Measurements from ENCODE around the gene KDM5C.
A peak's percentile ranks its signal among the peaks of the same experiment; 100 is the strongest.

KDM5C gene

DNA sequence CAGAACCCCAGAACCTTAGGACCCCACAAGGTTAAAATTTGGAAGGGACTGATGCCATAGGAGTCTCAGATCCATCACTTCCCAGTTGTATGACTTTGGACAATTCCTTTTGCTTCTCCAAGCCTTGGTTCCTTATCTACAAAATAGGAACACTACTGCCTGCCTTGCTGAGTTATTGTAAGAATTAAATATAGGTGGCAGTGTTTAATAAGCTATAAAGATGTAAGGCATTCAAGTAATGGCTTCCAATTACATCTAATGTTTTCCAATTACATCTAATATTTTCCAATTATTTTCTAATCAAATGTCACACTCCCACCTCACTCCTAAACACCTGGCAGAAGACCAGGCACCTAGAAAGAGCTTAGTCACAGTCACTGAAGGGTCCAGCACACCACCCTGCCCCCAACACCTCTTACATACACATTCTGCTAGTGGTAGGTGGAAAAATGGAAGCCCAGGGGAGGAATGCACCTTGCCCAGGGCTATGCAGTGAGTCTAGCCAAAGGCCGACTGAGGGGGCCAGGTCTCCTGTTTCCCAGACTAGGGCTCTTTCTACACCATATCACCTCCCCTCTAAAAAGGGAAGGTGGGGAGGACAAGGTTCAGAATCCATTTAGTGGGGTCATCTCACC is 24.5 kb upstream of the KDM5C start:
- DNase-seq = no peak

DNA sequence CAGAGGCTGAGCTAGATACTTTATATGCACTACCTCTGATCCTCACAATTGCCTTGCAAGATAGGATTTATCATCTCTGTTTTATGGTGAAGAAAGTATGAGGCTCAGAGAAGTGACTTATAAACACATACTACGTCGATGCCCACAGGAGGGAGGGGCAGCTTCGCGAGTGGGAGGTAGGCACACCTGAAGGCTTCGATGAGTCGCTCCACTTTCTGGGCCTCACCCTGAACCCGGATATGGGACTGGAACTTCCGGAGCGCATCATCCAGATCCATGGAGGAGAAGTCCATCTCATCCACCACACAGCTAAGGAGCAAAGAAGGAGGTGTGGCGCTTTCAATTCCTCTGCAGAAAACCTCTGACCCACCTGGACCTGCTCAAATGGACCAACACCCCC is 22.9 kb upstream of the KDM5C start:
- DNase-seq = no peak

- DNase-seq = no peak
Observed at GRCh38 chrX:53246231-53246630, 21.2 kb upstream of the KDM5C start.

GRCh38 chrX:53244610-53245009 is 19.6 kb upstream of the KDM5C start:
- no peak for DNase-seq

DNA sequence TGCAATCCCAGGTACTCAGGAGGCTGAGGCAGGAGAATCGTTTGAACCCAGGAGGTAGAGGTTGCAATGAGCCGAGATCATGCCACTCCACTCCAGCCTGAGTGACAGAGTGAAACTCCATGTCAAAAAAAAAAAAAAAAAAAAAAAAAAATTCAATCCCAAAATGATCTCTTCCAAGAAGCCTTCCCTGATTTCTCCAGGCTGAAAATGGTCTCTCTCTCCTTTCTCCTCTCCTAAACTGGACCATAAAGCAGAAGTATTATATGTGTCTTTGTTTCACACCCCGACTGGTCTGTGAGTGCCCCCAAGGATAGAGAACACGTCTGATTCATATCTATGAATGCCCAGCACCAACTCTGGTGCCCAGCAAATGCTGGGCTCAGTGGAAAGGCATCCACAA is 17.3 kb upstream of the KDM5C start:
- no peak for DNase-seq

- DNase-seq = no peak
Observed at GRCh38 chrX:53241558-53241957, 16.6 kb upstream of the KDM5C start.

- peak; percentile 60 for DNase-seq
Observed at GRCh38 chrX:53239474-53239873, 14.5 kb upstream of the KDM5C start.

DNA sequence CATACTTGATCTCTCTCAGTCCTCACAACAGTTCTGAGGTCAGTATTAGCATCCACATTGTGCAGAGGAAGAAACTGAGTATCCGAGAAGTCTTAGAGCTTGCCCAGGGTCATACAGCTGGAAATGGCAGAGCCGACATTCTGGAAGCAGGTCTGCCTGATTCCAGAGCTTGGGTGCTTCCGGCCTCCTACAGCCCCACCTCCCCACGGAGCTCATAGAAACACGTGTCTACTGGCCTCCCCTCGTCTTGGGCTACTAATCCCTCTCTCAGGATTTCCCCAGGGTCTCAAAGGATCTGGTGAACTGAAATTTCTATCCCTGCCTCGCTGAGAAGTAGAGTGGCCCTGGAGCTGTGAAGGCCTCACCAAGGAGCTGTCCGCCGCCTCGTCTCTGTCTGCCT is 12.0 kb upstream of the KDM5C start:
- no peak for DNase-seq

- no peak for DNase-seq
Observed at GRCh38 chrX:53236025-53236679, 11.1 kb upstream of the KDM5C start.

DNA sequence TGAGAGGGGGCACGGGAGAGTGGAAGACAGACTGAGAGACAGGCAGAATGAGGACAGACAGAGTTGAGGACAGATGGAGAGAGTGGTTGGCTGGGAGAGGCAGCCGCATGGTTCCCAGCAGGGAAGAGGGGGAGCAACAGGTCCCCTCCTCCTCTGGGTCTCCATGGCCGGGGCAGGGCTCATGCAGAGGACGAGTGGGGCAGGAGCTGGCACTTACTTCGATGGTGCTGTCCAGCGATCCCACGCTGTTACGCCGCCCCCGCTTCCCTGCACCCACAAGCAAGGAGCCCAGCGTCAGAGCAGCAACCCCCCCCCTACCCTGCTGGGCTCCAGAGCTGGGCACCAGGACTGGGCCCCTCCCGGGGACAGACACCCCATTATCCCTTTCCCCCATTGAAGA is 10.6 kb upstream of the KDM5C start:
- DNase-seq = no peak

DNA sequence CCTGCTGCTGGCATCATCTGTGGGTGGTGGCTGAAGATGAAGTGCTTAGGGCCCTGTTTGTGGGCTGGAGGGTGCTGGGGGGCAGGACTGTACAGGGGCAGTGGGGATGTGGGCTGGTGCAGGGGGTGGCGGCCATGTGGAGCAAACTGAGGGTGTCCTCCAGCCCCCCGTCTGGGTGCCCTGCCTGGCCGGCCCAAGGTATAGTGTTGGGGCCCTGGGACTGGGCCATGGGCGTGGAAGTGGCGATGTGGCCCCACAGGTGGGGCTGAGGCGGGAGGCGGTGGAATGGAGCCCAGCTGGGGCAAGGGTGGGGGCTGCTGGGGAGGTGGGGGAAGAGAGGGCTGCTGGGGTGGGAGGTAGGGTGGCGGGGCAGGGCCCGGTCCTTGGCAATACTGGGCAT is 9.5 kb upstream of the KDM5C start:
- DNase-seq = no peak

GRCh38 chrX:53233536-53233935 is 8.5 kb upstream of the KDM5C start:
- no peak for DNase-seq

GRCh38 chrX:53230116-53230515 is 5.1 kb upstream of the KDM5C start:
- no peak for DNase-seq

DNA sequence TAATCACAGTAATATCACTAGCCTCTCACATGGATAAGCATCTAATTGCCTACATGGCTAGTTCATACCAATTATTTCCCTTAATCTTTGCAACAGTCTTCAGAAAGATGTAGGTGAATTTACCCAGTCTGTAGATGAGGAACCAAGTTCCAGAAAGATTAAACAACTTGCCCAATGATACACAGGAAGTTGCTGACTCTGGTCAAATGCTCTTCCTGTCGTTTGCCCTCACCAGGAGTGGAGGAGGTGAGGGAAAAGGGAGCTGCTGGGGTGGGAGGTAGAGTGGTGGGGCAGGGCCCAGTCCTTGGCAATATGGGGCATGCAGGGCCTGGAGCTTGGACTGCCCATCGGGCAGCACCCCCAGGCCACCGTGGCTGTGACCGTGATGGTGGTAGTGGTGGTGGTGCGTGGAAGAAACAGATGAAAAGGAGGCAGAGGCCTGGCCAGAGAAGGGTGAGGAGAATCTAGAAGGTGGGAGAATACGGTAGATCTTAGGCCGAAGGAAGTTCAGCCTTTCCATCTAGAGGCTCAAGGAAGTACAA is 2.3 kb upstream of the KDM5C start:
- DNase-seq = no peak

- peak; percentile 65 for DNase-seq
Observed at GRCh38 chrX:53223955-53224859, 800 bp downstream of the KDM5C start.

GRCh38 chrX:53223068-53223693 is 1.8 kb downstream of the KDM5C start:
- DNase-seq = no peak

GRCh38 chrX:53211391-53211978 is 13.5 kb downstream of the KDM5C start:
- DNase-seq = no peak

GRCh38 chrX:53196678-53197077 is 28.3 kb downstream of the KDM5C start:
- no peak for DNase-seq

DNA sequence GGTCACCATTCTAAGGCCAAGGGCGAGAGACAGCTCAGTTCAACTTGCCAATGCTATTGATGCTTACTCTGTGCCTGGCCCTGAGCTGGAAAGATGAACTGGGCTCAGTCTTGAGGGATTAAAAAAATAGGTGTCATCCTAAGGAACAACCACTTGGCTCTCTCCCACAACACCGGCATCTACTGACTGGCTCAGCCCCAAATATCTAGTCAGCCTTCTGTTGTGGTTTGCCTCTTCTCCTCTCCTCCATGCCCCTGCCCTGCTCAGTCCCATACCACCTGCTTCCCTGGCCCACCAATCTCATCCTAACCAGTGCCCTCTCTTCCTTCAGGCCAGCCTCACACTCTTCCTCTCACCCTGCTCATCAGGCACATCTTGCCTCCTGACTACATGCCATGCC is 29.6 kb downstream of the KDM5C start:
- no peak for DNase-seq

- DNase-seq = no peak
Observed at GRCh38 chrX:53194308-53194707, 30.7 kb downstream of the KDM5C start.

GRCh38 chrX:53193093-53193492 is 31.9 kb downstream of the KDM5C start:
- DNase-seq = no peak

DNA sequence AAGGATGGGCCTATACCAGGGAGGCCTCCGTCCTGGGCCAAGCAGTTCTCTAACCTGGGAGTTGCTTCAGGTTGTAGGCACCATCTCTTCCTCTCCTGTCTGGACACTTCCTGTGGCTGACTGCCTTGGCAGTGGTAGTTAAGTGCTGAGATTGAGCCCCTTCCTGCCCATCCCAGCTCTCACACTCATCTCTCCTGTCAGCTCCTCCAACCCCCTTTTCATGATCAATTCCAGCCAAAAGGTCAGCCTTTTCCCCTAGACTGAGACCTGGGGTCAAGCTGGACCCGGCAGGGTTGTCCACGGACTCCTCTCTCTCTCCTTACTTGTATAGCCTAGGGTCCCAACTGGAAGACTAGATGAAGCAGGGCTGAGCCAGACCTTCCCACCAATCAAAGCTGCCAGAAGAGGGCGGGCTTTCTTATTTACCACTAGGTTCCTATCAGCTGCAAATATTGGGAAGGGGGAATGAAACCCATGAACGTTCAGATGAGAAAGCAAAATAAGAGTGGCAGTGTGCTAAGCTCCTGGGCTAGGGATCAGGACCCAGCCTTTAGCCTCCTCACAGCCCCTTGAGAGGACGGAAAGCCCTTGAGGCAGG is 34.5 kb downstream of the KDM5C start:
- DNase-seq = no peak

Measured in activated CD4-positive, alpha-beta T cell treated with anti-CD3 and anti-CD28 coated beads, Interleukin-10, Interleukin-2, amounts not matched to agents 100 ng/mL and 50 ng/mL, durations not matched to agents 16 hours and 8 hours (primary cell).